GM06990 (cell line): Measurements from ENCODE around the gene TRIM41.
"Not testable (repeated sequence)": the region's sequence is repeated elsewhere in the genome, so short reads cannot be mapped to it uniquely, and the experiment has no call there.

Source experiments
- DNase-seq: peaks from one replicate; pipeline ENCODE4 v3.0.0-alpha.2; 2011; ENCODE audit not compliant: insufficient read length; ENCODE audit errors: extremely low read depth
- H3K27me3 ChIP-seq: replicated peaks from 2 replicates; pipeline ENCODE4 v1.6.0; 2011; ENCODE audit warnings: low read length; ENCODE audit not compliant: control insufficient read depth, insufficient read depth
- H3K36me3 ChIP-seq: 2 replicates; pipeline ENCODE4 v1.5.1; 2011; ENCODE audit warnings: low read length; ENCODE audit not compliant: control insufficient read depth, insufficient read depth
- H3K4me3 ChIP-seq: replicated peaks from 2 replicates; pipeline ENCODE4 v1.5.1; 2011; ENCODE audit warnings: low read depth, mild to moderate bottlenecking, control low read depth, low read length
- CTCF ChIP-seq: IDR thresholded peaks from 2 replicates; pipeline ENCODE4 v1.5.1; 2011; ENCODE audit warnings: low read length, control low read depth, mild to moderate bottlenecking, inconsistent platforms; ENCODE audit not compliant: insufficient read depth, poor library complexity, severe bottlenecking

The TRIM41 gene

GRCh38 chr5:181207214-181207959, 15.7 kb upstream of the TRIM41 start:
- no peaks in the 10 kb centered on the region for H3K36me3 ChIP-seq
- H3K27me3 ChIP-seq = no peaks in the 10 kb centered on the region; the same call in 1 of the 2 replicates
- H3K4me3 ChIP-seq = peak overlapping the region; percentile 64
- no peak for TF ChIP-seq CTCF
- peak; percentile 86 for DNase-seq

GRCh38 chr5:181207960-181208253, 15.2 kb upstream of the TRIM41 start:
- Histone ChIP-seq H3K4me3 (no peak overlapping the region), H3K36me3 (no peaks in the 10 kb centered on the region), H3K27me3 (no peaks in the 10 kb centered on the region; the same call in 1 of the 2 replicates)
- DNase-seq = no peak
- no peak for TF ChIP-seq CTCF

GRCh38 chr5:181209006-181209405, 14.1 kb upstream of the TRIM41 start:
- not testable (repeated sequence) for DNase-seq, H3K36me3 ChIP-seq, H3K4me3 ChIP-seq, H3K27me3 ChIP-seq

GRCh38 chr5:181210148-181210547, 12.9 kb upstream of the TRIM41 start:
- H3K4me3 ChIP-seq, H3K27me3 ChIP-seq, H3K36me3 ChIP-seq, DNase-seq: not testable (repeated sequence)

GRCh38 chr5:181210698-181211097, 12.4 kb upstream of the TRIM41 start:
- not testable (repeated sequence) for H3K4me3 ChIP-seq, DNase-seq, H3K27me3 ChIP-seq, H3K36me3 ChIP-seq

GRCh38 chr5:181211208-181211607, 11.9 kb upstream of the TRIM41 start:
- no peaks in the 10 kb centered on the region for H3K27me3 ChIP-seq
- no peak for DNase-seq
- no peaks in the 10 kb centered on the region for H3K36me3 ChIP-seq
- H3K4me3 ChIP-seq = no peak overlapping the region
- TF ChIP-seq CTCF = no peak

- DNase-seq = no peak
Measured at GRCh38 chr5:181212080-181212479, 11.0 kb upstream of the TRIM41 start.

More at GRCh38 chr5:181212080-181212479, 11.0 kb upstream of the TRIM41 start:
- Histone ChIP-seq H3K4me3 (no peak overlapping the region), H3K36me3 (no peaks in the 10 kb centered on the region), H3K27me3 (no peaks in the 10 kb centered on the region)
- no peak for TF ChIP-seq CTCF
